Kidney (tissue), 14 donors: Measurements from ENCODE around the gene CHAT. TPM values are rescaled to one million over a fixed set of nuclear protein-coding genes. Genes with fewer than 3 reads are reported as not detected.

Source experiments
- DNase-seq, 5 donors: peaks; one replicate each; pipeline ENCODE4 v3.0.0-alpha.2; 2013 to 2020
- FAIRE-seq: peaks from 2 replicates; lab custom pipeline; 2012; peaks lifted over from hg19 to GRCh38; lab: Jason Lieb, UNC
- H3K27ac ChIP-seq, 2 donors: one replicate each; pipeline ENCODE4 v1.7.0; 2013; ENCODE audit warnings: low read depth in 2 of 2, low read length in 2 of 2, inconsistent platforms in 1 of 2
- H3K27me3 ChIP-seq: one replicate; pipeline ENCODE4 v1.7.1; 2013; ENCODE audit warnings: low read length, inconsistent platforms; ENCODE audit not compliant: control insufficient read depth, insufficient read depth
- H3K36me3 ChIP-seq, 3 donors: one replicate each; pipeline versions ENCODE4 v1.7.0 to v1.7.1; 2013; ENCODE audit warnings: low read length in 3 of 3, control low read depth in 1 of 3, inconsistent platforms in 1 of 3; ENCODE audit not compliant: insufficient read depth in 3 of 3, control insufficient read depth in 2 of 3
- H3K4me1 ChIP-seq, 3 donors: one replicate each; pipeline versions ENCODE4 v1.7.0 to v1.7.1; 2013; ENCODE audit warnings: low read length in 3 of 3, inconsistent platforms in 1 of 3, low read depth in 1 of 3; ENCODE audit not compliant: control insufficient read depth in 2 of 3, insufficient read depth in 2 of 3
- H3K4me3 ChIP-seq, 3 donors: one replicate each; pipeline versions ENCODE4 v1.7.0 to v1.8.1; 2013; ENCODE audit warnings: low read length in 3 of 3, control low read depth in 1 of 3, inconsistent platforms in 1 of 3
- H3K9ac ChIP-seq, 3 donors: one replicate each; pipeline versions ENCODE4 v1.7.0 to v1.7.1; 2013; ENCODE audit warnings: low read length in 3 of 3, control low read depth in 1 of 3, inconsistent platforms in 1 of 3
- H3K9me3 ChIP-seq, 3 donors: one replicate each; pipeline versions ENCODE4 v1.7.0 to v1.7.1; 2013; ENCODE audit warnings: low read length in 3 of 3, control low read depth in 1 of 3, inconsistent platforms in 1 of 3; ENCODE audit not compliant: control insufficient read depth in 2 of 3, insufficient read depth in 1 of 3
- intact Hi-C: fragments of 100-400 bp; cut with DNase I; formaldehyde crosslinking; loops from one replicate; pipeline ENCODE4 v1.11.1; 2022
- polyA plus RNA-seq: library from polyadenylated mRNA; stranded (reverse); fragments of 350-450 nt; fragmentation: Illumina TruSeq; extraction: RNeasy Lipid Tissue Mini Kit (QIAGEN cat#74804); gene quantifications from one replicate; pipeline ENCODE4 v1.2.3, GENCODE V29; 2014; ENCODE audit warnings: low read depth, low replicate concordance; ENCODE audit not compliant: insufficient read depth
- total RNA-seq: library from RNA; stranded (reverse); fragmentation: NEBNext Ultra II Directional; extraction: Animal tissue kit (Norgen Biotek cat#: 25700); gene quantifications from one replicate; pipeline ENCODE4 v1.2.1, GENCODE V29; 2021
- TF ChIP-seq, protein P1 (sequence below): IDR thresholded peaks from 3 replicates; pipeline ENCODE4 v1.5.1; 2012; ENCODE audit warnings: mild to moderate bottlenecking, moderate library complexity, borderline replicate concordance; ENCODE audit not compliant: insufficient read depth; ENCODE audit errors: extremely low read depth
- donor health status: control.
- donor health status: control.
- donor health status: control.
- donor health status: control.
- donor health status: control.
- donor health status: DM: yes; HTN: yes; CAD: no.
- donor health status: Normal renal cell carcinoma (clear cell type).

The CHAT gene
- total and polyA plus RNA-seq, 2 donors from 2014 or later: not detected

DNA sequence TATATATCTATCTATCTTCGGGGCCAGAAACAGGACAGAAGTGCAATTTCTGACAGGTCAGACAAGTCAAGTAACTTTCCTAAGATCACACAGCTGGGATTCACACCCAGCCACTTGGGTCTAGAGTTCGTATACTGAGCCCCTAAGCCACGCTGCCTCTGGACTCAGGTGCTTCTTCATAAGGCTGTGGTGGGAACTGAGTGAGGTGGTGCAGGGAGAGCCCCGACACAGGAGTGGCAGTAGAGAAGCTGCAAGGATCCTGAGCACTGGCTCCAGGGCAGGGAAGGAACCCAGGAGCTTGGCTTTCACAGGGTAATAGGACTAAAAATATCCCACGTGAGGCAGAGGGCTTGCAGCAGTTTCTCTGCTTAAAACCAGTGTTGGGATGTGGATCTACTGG is 99.4 kb downstream of the CHAT start:
- intact Hi-C loops: no loop called here
- no peak overlapping the region for H3K4me3 ChIP-seq
- no peaks in the 10 kb centered on the region for H3K27me3 ChIP-seq
- no peaks in the 10 kb centered on the region for H3K9me3 ChIP-seq
- FAIRE-seq (no peak), DNase-seq (no peak)
- no peaks in the 10 kb centered on the region for H3K36me3 ChIP-seq
- TF ChIP-seq, protein P1, sequence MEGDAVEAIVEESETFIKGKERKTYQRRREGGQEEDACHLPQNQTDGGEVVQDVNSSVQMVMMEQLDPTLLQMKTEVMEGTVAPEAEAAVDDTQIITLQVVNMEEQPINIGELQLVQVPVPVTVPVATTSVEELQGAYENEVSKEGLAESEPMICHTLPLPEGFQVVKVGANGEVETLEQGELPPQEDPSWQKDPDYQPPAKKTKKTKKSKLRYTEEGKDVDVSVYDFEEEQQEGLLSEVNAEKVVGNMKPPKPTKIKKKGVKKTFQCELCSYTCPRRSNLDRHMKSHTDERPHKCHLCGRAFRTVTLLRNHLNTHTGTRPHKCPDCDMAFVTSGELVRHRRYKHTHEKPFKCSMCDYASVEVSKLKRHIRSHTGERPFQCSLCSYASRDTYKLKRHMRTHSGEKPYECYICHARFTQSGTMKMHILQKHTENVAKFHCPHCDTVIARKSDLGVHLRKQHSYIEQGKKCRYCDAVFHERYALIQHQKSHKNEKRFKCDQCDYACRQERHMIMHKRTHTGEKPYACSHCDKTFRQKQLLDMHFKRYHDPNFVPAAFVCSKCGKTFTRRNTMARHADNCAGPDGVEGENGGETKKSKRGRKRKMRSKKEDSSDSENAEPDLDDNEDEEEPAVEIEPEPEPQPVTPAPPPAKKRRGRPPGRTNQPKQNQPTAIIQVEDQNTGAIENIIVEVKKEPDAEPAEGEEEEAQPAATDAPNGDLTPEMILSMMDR: no peak
- no peak overlapping the region for H3K9ac ChIP-seq
- H3K4me1 ChIP-seq: no peaks in the 10 kb centered on the region
- no peak overlapping the region for H3K27ac ChIP-seq

Other genes starting within 250 kb of the CHAT start
- gene DRGX, start 217.9 kb upstream of the CHAT start, total RNA-seq: not detected
- not detected for gene DRGX, start 217.9 kb upstream of the CHAT start, polyA plus RNA-seq
- gene ERCC6, start 74.9 kb upstream of the CHAT start, total RNA-seq: 33.2 TPM
- gene ERCC6, start 74.9 kb upstream of the CHAT start, polyA plus RNA-seq: 5.0 TPM
- not detected for gene SLC18A3, start 3.7 kb upstream of the CHAT start, total RNA-seq
- gene SLC18A3, start 3.7 kb upstream of the CHAT start, polyA plus RNA-seq: not detected
- gene C10orf53, start 65.6 kb downstream of the CHAT start, total RNA-seq: not detected
- gene C10orf53, start 65.6 kb downstream of the CHAT start, polyA plus RNA-seq: not detected
- gene OGDHL, start 148.3 kb downstream of the CHAT start, total RNA-seq: 82.8 TPM
- 247 TPM for gene OGDHL, start 148.3 kb downstream of the CHAT start, polyA plus RNA-seq